Kidney (tissue), 14 donors: Measurements from ENCODE around the gene MAML3. TPM values are rescaled to one million over a fixed set of nuclear protein-coding genes. Genes with fewer than 3 reads are reported as not detected.

ENCODE experiments used
- DNase-seq, 5 donors: peaks; one replicate each; pipeline ENCODE4 v3.0.0-alpha.2; 2013 to 2020
- FAIRE-seq: peaks from 2 replicates; lab custom pipeline; 2012; peaks lifted over from hg19 to GRCh38; lab: Jason Lieb, UNC
- H3K27ac ChIP-seq, 2 donors: one replicate each; pipeline ENCODE4 v1.7.0; 2013; ENCODE audit warnings: low read depth in 2 of 2, low read length in 2 of 2, inconsistent platforms in 1 of 2
- H3K27me3 ChIP-seq: one replicate; pipeline ENCODE4 v1.7.1; 2013; ENCODE audit warnings: low read length, inconsistent platforms; ENCODE audit not compliant: control insufficient read depth, insufficient read depth
- H3K36me3 ChIP-seq, 3 donors: one replicate each; pipeline versions ENCODE4 v1.7.0 to v1.7.1; 2013; ENCODE audit warnings: low read length in 3 of 3, control low read depth in 1 of 3, inconsistent platforms in 1 of 3; ENCODE audit not compliant: insufficient read depth in 3 of 3, control insufficient read depth in 2 of 3
- H3K4me1 ChIP-seq, 3 donors: one replicate each; pipeline versions ENCODE4 v1.7.0 to v1.7.1; 2013; ENCODE audit warnings: low read length in 3 of 3, inconsistent platforms in 1 of 3, low read depth in 1 of 3; ENCODE audit not compliant: control insufficient read depth in 2 of 3, insufficient read depth in 2 of 3
- H3K4me3 ChIP-seq, 3 donors: one replicate each; pipeline versions ENCODE4 v1.7.0 to v1.8.1; 2013; ENCODE audit warnings: low read length in 3 of 3, control low read depth in 1 of 3, inconsistent platforms in 1 of 3
- H3K9ac ChIP-seq, 3 donors: one replicate each; pipeline versions ENCODE4 v1.7.0 to v1.7.1; 2013; ENCODE audit warnings: low read length in 3 of 3, control low read depth in 1 of 3, inconsistent platforms in 1 of 3
- H3K9me3 ChIP-seq, 3 donors: one replicate each; pipeline versions ENCODE4 v1.7.0 to v1.7.1; 2013; ENCODE audit warnings: low read length in 3 of 3, control low read depth in 1 of 3, inconsistent platforms in 1 of 3; ENCODE audit not compliant: control insufficient read depth in 2 of 3, insufficient read depth in 1 of 3
- CTCF ChIP-seq: IDR thresholded peaks from 3 replicates; pipeline ENCODE4 v1.5.1; 2012; ENCODE audit warnings: mild to moderate bottlenecking, moderate library complexity, borderline replicate concordance; ENCODE audit not compliant: insufficient read depth; ENCODE audit errors: extremely low read depth
- intact Hi-C: fragments of 100-400 bp; cut with DNase I; formaldehyde crosslinking; loops from one replicate; pipeline ENCODE4 v1.11.1; 2022
- polyA plus RNA-seq: library from polyadenylated mRNA; stranded (reverse); fragments of 350-450 nt; fragmentation: Illumina TruSeq; extraction: RNeasy Lipid Tissue Mini Kit (QIAGEN cat#74804); gene quantifications from one replicate; pipeline ENCODE4 v1.2.3, GENCODE V29; 2014; ENCODE audit warnings: low read depth, low replicate concordance; ENCODE audit not compliant: insufficient read depth
- total RNA-seq: library from RNA; stranded (reverse); fragmentation: NEBNext Ultra II Directional; extraction: Animal tissue kit (Norgen Biotek cat#: 25700); gene quantifications from one replicate; pipeline ENCODE4 v1.2.1, GENCODE V29; 2021
- donor health status: control.
- donor health status: control.
- donor health status: control.
- donor health status: control.
- donor health status: control.
- donor health status: DM: yes; HTN: yes; CAD: no.
- donor health status: Normal renal cell carcinoma (clear cell type).

Gene MAML3
- total and polyA plus RNA-seq, 2 donors from 2014 or later, result 1.4 to 10.4 TPM

- intact Hi-C loops, result no loop called here
- TF ChIP-seq CTCF, result no peak
- no peaks in the 10 kb centered on the region for H3K36me3 ChIP-seq
- H3K27ac ChIP-seq, result no peak overlapping the region
- H3K27me3 ChIP-seq, result no peaks in the 10 kb centered on the region
- H3K9me3 ChIP-seq, result peaks cover 0 to 5% (median 3%) of the 10 kb centered on the region in 3 donors
- no peak for FAIRE-seq
- peaks cover 0 to 13% (median 10%) of the 10 kb centered on the region in 3 donors for H3K4me1 ChIP-seq
- H3K4me3 ChIP-seq, result no peak overlapping the region
- DNase-seq, result no peak
- H3K9ac ChIP-seq, result no peak overlapping the region
Observed at GRCh38 chr4:139806929-139807328, 347.1 kb downstream of the MAML3 start.

DNA sequence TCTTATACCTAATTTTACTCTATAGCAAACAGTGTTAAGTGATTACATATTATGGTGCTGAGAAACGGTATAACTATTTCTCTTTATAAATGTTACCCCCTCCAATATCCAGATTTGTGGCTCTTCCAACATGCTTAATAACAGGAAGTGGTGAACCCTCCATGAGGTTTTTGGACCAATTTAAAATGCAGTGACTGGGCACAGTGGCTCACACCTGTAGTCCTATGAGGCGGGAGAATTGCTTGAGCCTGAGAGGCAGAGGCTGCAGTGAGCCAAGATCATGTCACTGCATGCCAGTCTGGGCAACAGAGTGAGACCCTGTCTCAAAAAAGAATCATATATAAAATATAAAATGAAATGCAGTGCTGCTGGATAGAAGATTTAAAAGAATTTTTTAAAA is 351.1 kb downstream of the MAML3 start:
- Histone ChIP-seq H3K4me3 (no peak overlapping the region), H3K9ac (no peak overlapping the region), H3K4me1 (peaks cover 2 to 7% (median 7%) of the 10 kb centered on the region in 3 donors), H3K36me3 (no peaks in the 10 kb centered on the region), H3K9me3 (no peaks in the 10 kb centered on the region), H3K27me3 (no peaks in the 10 kb centered on the region), H3K27ac (no peak overlapping the region)
- intact Hi-C loops, result no loop called here
- FAIRE-seq (no peak), DNase-seq (no peak)
- TF ChIP-seq CTCF, result no peak

DNA sequence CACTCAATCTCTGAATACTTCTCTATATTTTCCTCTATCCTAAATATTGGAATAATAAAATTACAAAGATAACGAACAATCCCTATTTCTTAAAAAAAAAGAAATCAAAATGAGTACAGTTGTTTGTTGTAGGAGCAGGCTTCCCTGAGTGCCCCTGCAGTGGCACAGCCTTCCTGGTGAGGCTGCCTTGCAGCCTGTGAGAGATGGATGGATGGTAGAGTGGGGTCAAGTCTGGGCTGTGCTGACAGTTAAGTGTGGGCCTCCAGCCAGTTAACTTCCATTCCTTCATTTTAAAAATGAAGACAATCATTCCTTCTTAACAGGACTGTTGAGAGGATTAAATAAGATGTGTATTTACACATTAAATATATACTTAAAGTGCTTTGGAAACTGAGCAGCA is 351.5 kb downstream of the MAML3 start:
- intact Hi-C loops, result no loop called here
- no peak for FAIRE-seq
- no peaks in the 10 kb centered on the region for H3K36me3 ChIP-seq
- DNase-seq, result no peak
- H3K4me1 ChIP-seq, result peaks cover 2 to 7% (median 7%) of the 10 kb centered on the region in 3 donors
- no peak overlapping the region for H3K9ac ChIP-seq
- no peak overlapping the region for H3K4me3 ChIP-seq
- no peaks in the 10 kb centered on the region for H3K27me3 ChIP-seq
- TF ChIP-seq CTCF, result no peak
- H3K27ac ChIP-seq, result no peak overlapping the region
- no peaks in the 10 kb centered on the region for H3K9me3 ChIP-seq

GRCh38 chr4:139801895-139802294 is 352.1 kb downstream of the MAML3 start:
- DNase-seq, result peak in 2 of 5 donors; percentile 53 to 65
- Histone ChIP-seq H3K4me1 (peaks cover 2 to 7% (median 7%) of the 10 kb centered on the region in 3 donors), H3K36me3 (no peaks in the 10 kb centered on the region), H3K4me3 (no peak overlapping the region), H3K9me3 (no peaks in the 10 kb centered on the region), H3K27me3 (no peaks in the 10 kb centered on the region), H3K27ac (no peak overlapping the region), H3K9ac (no peak overlapping the region)
- FAIRE-seq, result no peak
- TF ChIP-seq CTCF, result no peak
- intact Hi-C loops, result no loop called here
